GM21381 (cell line): ENCODE results near the gene COQ5.

ENCODE experiments used
- ATAC-seq: cut with Tn5 transposase; IDR thresholded peaks from one replicate; pipeline ENCODE4 v1.9.1; 2021; ENCODE audit warnings: mild to moderate bottlenecking, moderate library complexity; ENCODE audit not compliant: unreplicated experiment

COQ5 gene

GRCh38 chr12:120485961-120486881 lies 42.7 kb downstream of the COQ5 start:
- no peak for ATAC-seq

GRCh38 chr12:120483621-120484020 lies 45.3 kb downstream of the COQ5 start:
- no peak for ATAC-seq

GRCh38 chr12:120481022-120481767 lies 47.8 kb downstream of the COQ5 start:
- ATAC-seq, result no peak

GRCh38 chr12:120480211-120480610 lies 48.7 kb downstream of the COQ5 start:
- ATAC-seq, result no peak

- ATAC-seq, result no peak
Observed at GRCh38 chr12:120479458-120479857, 49.5 kb downstream of the COQ5 start.

- ATAC-seq, result no peak
Observed at GRCh38 chr12:120475643-120476042, 53.3 kb downstream of the COQ5 start.

GRCh38 chr12:120474616-120474960 lies 54.4 kb downstream of the COQ5 start:
- no peak for ATAC-seq

- no peak for ATAC-seq
Observed at GRCh38 chr12:120473807-120474615, 54.9 kb downstream of the COQ5 start.

- ATAC-seq, result no peak
Observed at GRCh38 chr12:120472521-120472920, 56.4 kb downstream of the COQ5 start.

- no peak for ATAC-seq
Observed at GRCh38 chr12:120470150-120470784, 58.7 kb downstream of the COQ5 start.

- ATAC-seq, result peak; percentile 77
Observed at GRCh38 chr12:120469450-120470149, 59.4 kb downstream of the COQ5 start, which contains the start of gene SRSF9. Gene SRSF9 (minus strand): TSS chr12:120469748. CDS start chr12:120469609, 139 bp downstream.

- ATAC-seq, result peak; percentile 28
Observed at GRCh38 chr12:120468821-120469449, 60.0 kb downstream of the COQ5 start.

GRCh38 chr12:120468325-120468820 lies 60.6 kb downstream of the COQ5 start:
- no peak for ATAC-seq

GRCh38 chr12:120467439-120467838 lies 61.5 kb downstream of the COQ5 start:
- no peak for ATAC-seq

GRCh38 chr12:120466560-120467315 lies 62.2 kb downstream of the COQ5 start:
- no peak for ATAC-seq

GRCh38 chr12:120465756-120466155 lies 63.2 kb downstream of the COQ5 start:
- ATAC-seq, result no peak

GRCh38 chr12:120463712-120464111 lies 65.2 kb downstream of the COQ5 start:
- ATAC-seq, result no peak

- ATAC-seq, result no peak
Observed at GRCh38 chr12:120462099-120462640, 66.8 kb downstream of the COQ5 start.
